RWPE1 (cell line): ENCODE measurements around the gene SLC37A2.

Experiments used
- CTCF ChIA-PET: fragments of 350-600 bp; sonication (Branson Sonifier 250); formaldehyde crosslinking; extraction: SDS; loops from one replicate; lab custom pipeline; 2021; lab: Yijun Ruan, JAX
- POLR2A ChIA-PET: fragments of 400-600 bp; formaldehyde crosslinking; extraction: SDS; loops from one replicate; lab custom pipeline; 2020; ENCODE audit warnings: antibody characterized with exemption; ENCODE audit not compliant: low non-redundant PET; lab: Yijun Ruan, JAX
- DNase-seq: peaks from one replicate; pipeline ENCODE4 v3.0.0; 2012; ENCODE audit warnings: low spot score
- H3K27ac ChIP-seq: fragments of 450-650 bp; 2 replicates; pipeline ENCODE4 v1.5.1; 2017
- TF ChIP-seq, protein P1 (sequence below): fragments of 450-650 bp; conservative IDR thresholded peaks from 2 replicates; pipeline ENCODE4 v1.5.1; 2017; ENCODE audit warnings: low read depth, mild to moderate bottlenecking

Gene SLC37A2

GRCh38 chr11:125076378-125076945, 13.4 kb downstream of the SLC37A2 start:
- TF ChIP-seq, protein P1, sequence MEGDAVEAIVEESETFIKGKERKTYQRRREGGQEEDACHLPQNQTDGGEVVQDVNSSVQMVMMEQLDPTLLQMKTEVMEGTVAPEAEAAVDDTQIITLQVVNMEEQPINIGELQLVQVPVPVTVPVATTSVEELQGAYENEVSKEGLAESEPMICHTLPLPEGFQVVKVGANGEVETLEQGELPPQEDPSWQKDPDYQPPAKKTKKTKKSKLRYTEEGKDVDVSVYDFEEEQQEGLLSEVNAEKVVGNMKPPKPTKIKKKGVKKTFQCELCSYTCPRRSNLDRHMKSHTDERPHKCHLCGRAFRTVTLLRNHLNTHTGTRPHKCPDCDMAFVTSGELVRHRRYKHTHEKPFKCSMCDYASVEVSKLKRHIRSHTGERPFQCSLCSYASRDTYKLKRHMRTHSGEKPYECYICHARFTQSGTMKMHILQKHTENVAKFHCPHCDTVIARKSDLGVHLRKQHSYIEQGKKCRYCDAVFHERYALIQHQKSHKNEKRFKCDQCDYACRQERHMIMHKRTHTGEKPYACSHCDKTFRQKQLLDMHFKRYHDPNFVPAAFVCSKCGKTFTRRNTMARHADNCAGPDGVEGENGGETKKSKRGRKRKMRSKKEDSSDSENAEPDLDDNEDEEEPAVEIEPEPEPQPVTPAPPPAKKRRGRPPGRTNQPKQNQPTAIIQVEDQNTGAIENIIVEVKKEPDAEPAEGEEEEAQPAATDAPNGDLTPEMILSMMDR, result no peak
- POLR2A ChIA-PET, result no interaction called here
- peak overlapping the region; percentile 77 for H3K27ac ChIP-seq
- CTCF ChIA-PET, result interaction anchor here (0.6 to 1.4 kb wide), 4 partner anchors 65 to 1278 kb away, joined by 3 to 4 read pairs (median 4); no protein-coding TSS in a partner anchor
- no peak for DNase-seq

- H3K27ac ChIP-seq, result no peak overlapping the region
- ChIA-PET POLR2A (interaction anchor here (0.8 kb wide), 1 partner anchor 15 kb away, joined by 3 read pairs; the partner anchor contains the start of gene SLC37A2), CTCF (interaction anchor here (0.7 to 1.4 kb wide), 2 partner anchors 64 to 407 kb away, joined by 3 read pairs; no protein-coding TSS in a partner anchor)
- TF ChIP-seq, protein P1, result no peak
- DNase-seq, result no peak
Measured at GRCh38 chr11:125078016-125078415, 14.9 kb downstream of the SLC37A2 start.

DNA sequence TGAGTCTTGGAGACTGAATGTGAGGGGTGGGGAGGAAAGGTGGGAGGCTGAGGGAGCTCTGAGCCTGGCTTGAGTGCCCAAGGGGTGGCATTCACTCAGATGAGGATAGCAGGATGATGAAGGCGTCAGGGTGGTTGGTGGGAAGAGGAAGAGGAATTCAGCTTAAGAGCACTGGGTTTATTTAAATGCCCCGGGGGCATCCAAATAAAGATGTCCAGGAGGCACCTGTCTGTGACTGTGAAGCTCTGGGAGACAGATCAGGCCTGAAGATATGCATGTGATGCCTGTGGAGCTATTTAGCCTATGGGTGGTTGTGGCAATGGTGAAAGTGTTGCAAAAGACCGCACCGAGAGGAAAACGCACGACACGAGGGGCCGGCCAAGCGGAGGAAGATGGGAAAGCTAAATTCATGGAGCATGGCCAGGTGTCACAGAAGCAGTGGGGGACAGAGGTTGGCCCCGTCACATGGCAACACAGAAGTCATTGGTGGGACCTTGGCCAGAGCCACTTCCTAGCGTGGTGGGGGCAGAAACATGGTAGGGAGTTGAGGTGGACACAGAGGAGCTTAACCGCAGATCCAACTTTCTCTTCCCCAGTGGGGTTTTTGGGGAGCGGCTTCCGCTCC, 15.5 kb downstream of the SLC37A2 start:
- TF ChIP-seq, protein P1, result no peak
- CTCF ChIA-PET, result interaction anchor here (0.7 to 1.0 kb wide), 3 partner anchors 9 to 407 kb away, joined by 3 to 6 read pairs (median 3); no protein-coding TSS in a partner anchor
- DNase-seq, result no peak
- peak overlapping the region; percentile 97; the same call in 1 of the 2 replicates for H3K27ac ChIP-seq
- POLR2A ChIA-PET, result interaction anchor here (0.8 kb wide), 1 partner anchor 15 kb away, joined by 3 read pairs; the partner anchor contains the start of gene SLC37A2

DNA sequence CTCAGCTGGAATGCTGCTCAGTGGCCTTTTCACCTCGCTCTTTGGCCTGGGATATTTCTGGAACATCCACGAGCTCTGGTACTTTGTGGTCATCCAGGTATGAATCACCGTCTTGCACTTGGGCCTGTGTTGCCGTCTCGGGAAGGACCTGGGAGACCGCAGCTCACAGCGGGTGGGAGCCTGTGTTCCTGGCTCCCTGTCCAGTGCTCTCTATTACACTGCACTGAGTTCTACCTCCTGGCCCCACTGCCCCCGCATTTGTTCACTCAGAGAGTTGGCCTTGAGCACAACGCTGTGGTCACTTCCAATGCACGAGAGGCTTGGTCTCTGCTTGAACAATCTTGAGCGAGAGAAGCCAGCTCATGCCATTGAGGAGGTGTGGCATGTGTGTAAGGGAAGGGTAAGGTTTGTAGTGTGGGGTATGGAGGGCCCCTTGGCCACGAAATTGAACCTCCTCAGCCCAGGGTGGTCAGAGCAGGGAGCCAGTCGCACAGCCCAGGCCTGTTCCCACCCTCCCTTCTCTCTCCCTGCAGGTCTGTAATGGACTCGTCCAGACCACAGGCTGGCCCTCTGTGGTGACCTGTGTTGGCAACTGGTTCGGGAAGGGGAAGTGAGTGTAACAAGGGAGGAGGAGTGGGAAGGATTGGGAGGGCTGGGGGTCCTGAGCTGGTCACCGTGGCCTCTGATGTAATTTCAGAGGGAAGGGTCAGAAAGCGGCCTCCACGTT, 16.2 kb downstream of the SLC37A2 start:
- no peak for DNase-seq
- TF ChIP-seq, protein P1, result no peak
- peak overlapping the region; percentile 97; the same call in 1 of the 2 replicates for H3K27ac ChIP-seq
- ChIA-PET CTCF (interaction anchor here (0.7 to 1.0 kb wide), 2 partner anchors 10 to 63 kb away, joined by 3 to 6 read pairs; no protein-coding TSS in a partner anchor), POLR2A (no interaction called here)

GRCh38 chr11:125079878-125080530, 16.9 kb downstream of the SLC37A2 start:
- H3K27ac ChIP-seq, result peak overlapping the region; percentile 97
- no peak for DNase-seq
- ChIA-PET POLR2A (no interaction called here), CTCF (no interaction called here)
- TF ChIP-seq, protein P1, result no peak

DNA sequence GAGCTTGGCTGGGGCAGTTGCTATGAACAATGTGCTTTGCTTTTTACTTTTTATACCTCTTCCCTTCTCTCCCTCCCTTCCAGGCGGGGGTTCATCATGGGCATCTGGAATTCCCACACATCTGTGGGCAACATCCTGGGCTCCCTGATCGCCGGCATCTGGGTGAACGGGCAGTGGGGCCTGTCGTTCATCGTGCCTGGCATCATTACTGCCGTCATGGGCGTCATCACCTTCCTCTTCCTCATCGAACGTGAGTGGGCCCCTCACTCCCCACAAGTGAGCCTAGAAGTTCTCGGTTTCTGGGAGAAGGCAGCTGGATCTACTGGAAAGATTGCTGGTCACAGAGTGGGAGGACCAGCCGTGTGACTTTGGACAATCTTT, 17.4 kb downstream of the SLC37A2 start:
- ChIA-PET POLR2A (no interaction called here), CTCF (no interaction called here)
- peak overlapping the region; percentile 97 for H3K27ac ChIP-seq
- TF ChIP-seq, protein P1, result no peak
- no peak for DNase-seq
